Thyroid gland (tissue), 4 donors: ENCODE measurements around the gene ZNF644.
"Not testable (repeated sequence)": the region's sequence is repeated elsewhere in the genome, so short reads cannot be mapped to it uniquely, and the experiment has no call there.

Experiments used
- CTCF ChIP-seq, 6 experiments: fragments of 200-600 bp in 3 of 6; fragments of 450-650 bp in 3 of 6; sonication (generic) in 3 of 6; IDR thresholded peaks; one replicate each; pipeline ENCODE4 v1.5.1; 2016 to 2019; ENCODE audit warnings: antibody characterized with exemption in 6 of 6, mild to moderate bottlenecking in 2 of 6, inconsistent platforms in 1 of 6, moderate library complexity in 1 of 6
- POLR2A ChIP-seq, 2 donors: fragments of 450-650 bp; IDR thresholded peaks; one replicate each; pipeline ENCODE4 v1.6.1; 2017; ENCODE audit warnings: antibody characterized with exemption in 2 of 2, mild to moderate bottlenecking in 2 of 2, moderate library complexity in 1 of 2

GRCh38 chr1:90893679-90894078, 128.2 kb downstream of the ZNF644 start:
- not testable (repeated sequence) for TF ChIP-seq CTCF, POLR2A (IDR thresholded peaks at IDR 0.05)
